Measurements from ENCODE around the gene SLC17A7.
"Not testable (repeated sequence)": the region's sequence is repeated elsewhere in the genome, so short reads cannot be mapped to it uniquely, and the experiment has no call there.

SLC17A7 gene

GRCh38 chr19:49445997-49446396 lies 4.7 kb upstream of the SLC17A7 start:
- no peak for FAIRE-seq
- no peak for DNase-seq (ENCODE audit: low spot score)

GRCh38 chr19:49444100-49444700 lies 2.9 kb upstream of the SLC17A7 start:
- not testable (repeated sequence) for FAIRE-seq; DNase-seq (ENCODE audit: low spot score)

- peak; percentile 87 for DNase-seq (ENCODE audit: low spot score)
- peak; percentile 72 for FAIRE-seq
These were observed 2.2 kb upstream of the SLC17A7 start for GRCh38 chr19:49443366-49444099.

GRCh38 chr19:49442771-49443365 lies 1.5 kb upstream of the SLC17A7 start:
- FAIRE-seq = peak; percentile 92
- DNase-seq (ENCODE audit: low spot score) = peak; percentile 95

GRCh38 chr19:49442354-49442753 lies 1.0 kb upstream of the SLC17A7 start:
- FAIRE-seq (no peak), DNase-seq (ENCODE audit: low spot score) (peak; percentile 74)

GRCh38 chr19:49441960-49442350 lies 628 bp upstream of the SLC17A7 start:
- no peak for FAIRE-seq
- DNase-seq (ENCODE audit: low spot score) = no peak

GRCh38 chr19:49440439-49441209 lies 703 bp downstream of the SLC17A7 start:
- FAIRE-seq (no peak), DNase-seq (ENCODE audit: low spot score) (no peak)

GRCh38 chr19:49439836-49440235 lies 1.5 kb downstream of the SLC17A7 start:
- FAIRE-seq = no peak

GRCh38 chr19:49438261-49438660 lies 3.1 kb downstream of the SLC17A7 start:
- DNase-seq (ENCODE audit: low spot score) (no peak), FAIRE-seq (no peak)

More at GRCh38 chr19:49439836-49440235, 1.5 kb downstream of the SLC17A7 start:
- DNase-seq (ENCODE audit: low spot score) = no peak

GRCh38 chr19:49437231-49437630 lies 4.1 kb downstream of the SLC17A7 start:
- FAIRE-seq (no peak), DNase-seq (ENCODE audit: low spot score) (no peak)

GRCh38 chr19:49436381-49437017 lies 4.8 kb downstream of the SLC17A7 start:
- FAIRE-seq = no peak
- DNase-seq (ENCODE audit: low spot score) = no peak

GRCh38 chr19:49435670-49436069 lies 5.7 kb downstream of the SLC17A7 start:
- FAIRE-seq (no peak), DNase-seq (ENCODE audit: low spot score) (no peak)

- DNase-seq (ENCODE audit: low spot score) (no peak), FAIRE-seq (no peak)
These were observed 6.3 kb downstream of the SLC17A7 start for GRCh38 chr19:49434907-49435583.

GRCh38 chr19:49433240-49433901 lies 8.0 kb downstream of the SLC17A7 start:
- no peak for DNase-seq (ENCODE audit: low spot score)
- no peak for FAIRE-seq

- FAIRE-seq (no peak), DNase-seq (ENCODE audit: low spot score) (no peak)
These were observed 8.9 kb downstream of the SLC17A7 start for GRCh38 chr19:49432141-49433073.

GRCh38 chr19:49431330-49431749 lies 10.0 kb downstream of the SLC17A7 start:
- FAIRE-seq (no peak), DNase-seq (ENCODE audit: low spot score) (no peak)

GRCh38 chr19:49430678-49431329 lies 10.5 kb downstream of the SLC17A7 start:
- DNase-seq (ENCODE audit: low spot score) (no peak), FAIRE-seq (peak; percentile 86)

- no peak for DNase-seq (ENCODE audit: low spot score)
- FAIRE-seq = no peak
These were observed 11.1 kb downstream of the SLC17A7 start for GRCh38 chr19:49430172-49430677.
